ENCODE results near the gene TRMT2A. TPM values are rescaled to one million over a fixed set of nuclear protein-coding genes. Genes with fewer than 3 reads are reported as not detected.
"Not testable (repeated sequence)": the region's sequence is repeated elsewhere in the genome, so short reads cannot be mapped to it uniquely, and the experiment has no call there.

Gene TRMT2A
- total RNA-seq, 1 donor from 2014 or later = 36.7 TPM

- DNase-seq (ENCODE audit: low spot score) = no peak
- no peak for ATAC-seq
These were observed 27.6 kb downstream of the TRMT2A start for GRCh38 chr22:20089226-20089976.

DNA sequence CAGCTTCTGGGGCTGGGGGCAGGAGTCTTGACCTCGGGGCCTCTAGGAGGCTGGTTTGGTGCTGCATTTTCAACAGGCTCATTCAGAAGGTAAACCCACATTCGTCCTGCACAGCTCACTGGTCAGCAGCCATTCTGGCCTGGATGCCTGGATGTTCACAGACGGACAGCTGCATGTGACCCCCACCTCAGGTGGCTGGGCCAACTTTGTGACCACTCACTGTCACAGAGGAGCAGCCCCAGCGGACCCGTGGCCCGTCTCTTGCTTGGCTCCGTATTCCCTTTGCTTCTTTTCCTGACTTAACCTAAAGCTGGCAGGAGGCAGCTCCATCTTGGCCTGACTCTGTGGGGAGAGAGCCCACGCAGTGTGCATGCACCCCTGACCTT lies 28.8 kb downstream of the TRMT2A start:
- no peak for DNase-seq (ENCODE audit: low spot score)
- no peak for ATAC-seq

- ATAC-seq = no peak
- no peak for DNase-seq (ENCODE audit: low spot score)
These were observed 29.4 kb downstream of the TRMT2A start for GRCh38 chr22:20087319-20088262.

DNA sequence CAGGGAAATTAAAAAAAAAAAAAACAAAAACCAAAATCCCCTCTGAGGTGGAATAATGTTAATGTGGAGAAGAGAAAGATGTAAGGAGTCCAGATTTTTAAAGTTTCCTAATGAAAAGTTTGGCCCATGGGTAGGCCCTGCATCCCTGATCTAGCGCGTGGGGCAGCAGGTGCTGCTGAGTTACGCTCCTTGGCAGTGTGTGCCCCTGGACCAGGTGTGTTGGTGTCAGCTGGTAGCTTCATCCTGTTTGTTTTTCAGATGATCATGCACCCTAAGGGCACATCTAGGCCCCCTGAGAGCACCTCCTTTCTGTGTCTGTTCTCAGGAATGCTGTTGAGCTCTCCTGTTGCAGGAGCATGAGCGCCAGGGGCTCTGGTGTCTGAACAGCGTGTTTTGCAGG lies 30.3 kb downstream of the TRMT2A start:
- no peak for DNase-seq (ENCODE audit: low spot score)

DNA sequence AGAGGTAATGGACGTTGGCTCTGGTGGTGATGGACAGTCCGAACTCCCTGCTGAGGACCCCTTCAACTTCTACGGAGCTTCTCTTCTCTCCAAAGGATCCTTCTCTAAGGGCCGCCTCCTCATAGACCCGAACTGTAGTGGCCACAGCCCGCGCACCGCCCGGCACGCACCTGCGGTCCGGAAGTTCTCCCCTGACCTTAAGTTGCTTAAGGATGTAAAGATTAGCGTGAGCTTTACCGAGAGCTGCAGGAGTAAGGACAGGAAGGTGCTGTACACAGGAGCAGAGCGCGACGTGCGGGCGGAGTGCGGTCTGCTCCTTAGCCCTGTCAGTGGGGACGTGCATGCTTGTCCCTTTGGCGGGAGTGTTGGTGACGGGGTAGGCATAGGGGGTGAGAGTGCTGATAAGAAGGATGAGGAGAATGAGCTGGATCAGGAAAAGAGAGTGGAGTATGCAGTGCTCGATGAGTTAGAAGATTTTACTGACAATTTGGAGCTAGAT lies 30.9 kb downstream of the TRMT2A start:
- ATAC-seq (no peak), DNase-seq (ENCODE audit: low spot score) (no peak)

More for the DNA sequence above, 30.3 kb downstream of the TRMT2A start:
- ATAC-seq = no peak

GRCh38 chr22:20085651-20086050 lies 31.4 kb downstream of the TRMT2A start:
- DNase-seq (ENCODE audit: low spot score) = no peak

GRCh38 chr22:20084547-20085413 lies 32.2 kb downstream of the TRMT2A start:
- peak; percentile 56 for ATAC-seq
- peak; percentile 93 for DNase-seq (ENCODE audit: low spot score)

More at GRCh38 chr22:20085651-20086050, 31.4 kb downstream of the TRMT2A start:
- no peak for ATAC-seq

DNA sequence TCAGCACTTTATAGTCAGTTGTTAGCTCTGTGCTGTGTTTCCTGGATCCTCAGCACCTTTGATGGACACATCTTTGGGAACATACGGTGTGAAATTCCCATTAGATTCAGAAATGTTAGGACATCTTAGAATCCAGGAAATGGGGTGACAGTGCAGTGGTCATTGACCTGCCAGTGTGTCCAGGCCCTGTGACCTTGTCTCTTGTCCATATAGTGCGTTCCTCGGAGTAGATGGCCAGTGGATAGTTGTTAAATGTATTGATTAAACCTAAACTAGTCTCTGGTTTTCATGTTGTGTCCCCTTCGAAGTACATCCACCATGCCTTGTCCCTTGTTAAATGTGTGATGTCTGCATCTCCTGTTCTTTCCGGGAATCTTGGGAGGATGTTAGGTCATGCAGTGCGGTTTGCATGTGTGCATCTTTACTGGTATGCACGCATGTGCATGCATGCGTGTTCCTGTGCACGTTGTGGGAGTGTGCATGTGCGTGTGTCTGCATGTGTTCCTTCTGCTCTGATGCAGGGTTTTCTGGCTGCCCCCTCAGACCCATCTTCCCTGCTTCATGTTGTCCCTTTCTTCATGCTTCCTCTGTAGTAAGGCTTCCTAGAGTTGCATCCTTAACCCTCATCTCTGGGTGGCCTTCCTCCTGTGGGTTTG lies 33.0 kb downstream of the TRMT2A start:
- ATAC-seq (no peak), DNase-seq (ENCODE audit: low spot score) (no peak)

GRCh38 chr22:20083157-20083890 lies 33.7 kb downstream of the TRMT2A start:
- no peak for DNase-seq (ENCODE audit: low spot score)
- ATAC-seq = no peak

DNA sequence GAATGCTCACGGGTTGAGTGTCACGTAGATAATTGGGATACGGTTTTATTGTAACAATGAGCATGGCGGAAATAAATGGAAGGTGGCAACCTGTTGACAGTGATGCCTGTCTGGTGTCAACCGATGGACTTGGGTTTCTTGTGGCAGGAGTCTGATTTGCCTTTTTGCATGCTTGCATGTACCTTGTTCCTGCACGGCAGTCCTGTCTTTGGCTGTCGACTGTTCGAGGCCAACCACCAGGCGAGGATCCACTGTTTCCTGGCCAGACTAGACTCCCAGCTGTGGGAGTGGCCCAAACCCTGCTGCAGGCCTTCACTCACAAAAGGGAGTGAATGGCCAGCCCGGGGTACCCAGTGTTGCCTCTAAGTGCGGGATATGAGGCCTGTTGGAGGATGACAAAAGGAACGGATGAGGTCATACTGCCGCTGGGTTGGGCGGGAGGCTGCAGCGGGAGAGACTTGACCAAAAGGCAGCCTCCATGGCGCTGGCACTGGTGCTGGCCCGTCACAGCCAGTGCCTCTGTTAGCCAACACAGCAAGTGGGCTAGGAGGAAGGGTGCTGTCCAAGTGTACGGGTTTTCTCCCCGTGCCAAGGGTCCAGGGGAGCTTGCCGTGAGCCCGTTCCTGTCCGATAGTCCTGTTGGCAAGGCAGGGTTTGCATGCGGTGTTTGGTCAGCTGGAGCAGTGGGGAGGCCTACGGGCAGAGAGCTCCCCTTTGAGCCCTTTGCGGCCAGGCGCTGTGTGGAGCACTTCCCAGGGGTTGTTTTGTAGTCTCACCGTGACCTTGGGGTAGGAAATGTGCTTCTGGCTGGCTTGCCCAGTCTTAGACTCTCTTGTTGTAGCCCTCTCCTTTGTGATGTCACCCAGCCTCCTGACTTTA lies 36.0 kb downstream of the TRMT2A start:
- no peak for DNase-seq (ENCODE audit: low spot score)

DNA sequence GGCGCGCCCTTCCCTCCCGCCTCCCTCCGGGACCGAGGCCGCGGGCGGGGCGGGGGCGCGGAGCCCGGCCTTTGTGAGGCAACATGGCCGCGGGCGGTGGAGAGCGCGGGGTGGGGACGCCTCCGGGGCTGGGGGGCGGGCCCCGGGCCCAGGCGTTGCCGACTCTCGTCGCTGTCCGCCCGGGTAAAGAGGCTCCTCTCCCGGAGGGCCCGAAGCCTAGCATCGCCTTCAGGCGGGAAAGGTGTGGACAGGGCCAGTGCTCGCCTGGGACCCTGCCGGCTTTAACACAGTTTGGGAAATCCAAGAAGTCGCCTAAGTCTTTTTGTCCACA lies 36.6 kb downstream of the TRMT2A start:
- DNase-seq (ENCODE audit: low spot score) = peak; percentile 72
- ATAC-seq = peak; percentile 54

More for the DNA sequence above, 36.0 kb downstream of the TRMT2A start:
- peak; percentile 4 for ATAC-seq

GRCh38 chr22:20079745-20080444 lies 37.1 kb downstream of the TRMT2A start, which contains the start of gene DGCR8:
DGCR8 (plus strand) TSS chr22:20080241; CDS start chr22:20085964, 5,723 bp downstream.
- DNase-seq (ENCODE audit: low spot score) = peak; percentile 97
- ATAC-seq = peak; percentile 86

DNA sequence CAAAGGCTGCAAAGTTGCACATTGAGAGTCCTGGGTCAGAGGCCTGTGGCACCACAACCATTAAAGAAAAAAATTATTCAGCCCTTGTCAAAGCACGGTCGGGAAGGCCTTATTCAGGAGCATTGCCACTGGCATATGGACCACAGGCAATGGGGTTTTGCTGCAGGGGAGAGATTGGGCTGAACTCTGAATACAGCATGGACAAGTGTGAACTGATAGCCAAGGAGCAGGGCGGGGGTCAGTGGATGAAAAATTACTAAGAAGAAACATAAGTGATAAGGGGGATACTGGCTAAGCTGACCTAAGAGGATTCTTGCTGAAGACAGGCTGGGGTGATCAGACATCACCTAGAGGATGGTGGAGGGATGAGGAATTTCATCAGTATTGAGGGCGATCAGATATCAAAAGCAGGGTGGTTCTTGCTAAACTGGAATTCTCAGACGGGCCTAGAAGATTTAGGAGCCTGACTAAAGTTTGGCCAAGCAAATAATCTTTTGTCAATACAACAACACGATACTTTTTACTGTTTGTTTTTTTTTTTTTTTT lies 40.3 kb downstream of the TRMT2A start:
- ATAC-seq (no peak), DNase-seq (ENCODE audit: low spot score) (no peak)

- DNase-seq (ENCODE audit: low spot score) (no peak), ATAC-seq (no peak)
These were observed 45.5 kb downstream of the TRMT2A start for GRCh38 chr22:20071524-20071972.

GRCh38 chr22:20069331-20070042 lies 47.5 kb downstream of the TRMT2A start:
- no peak for DNase-seq (ENCODE audit: low spot score)
- peak; percentile 11 for ATAC-seq

DNA sequence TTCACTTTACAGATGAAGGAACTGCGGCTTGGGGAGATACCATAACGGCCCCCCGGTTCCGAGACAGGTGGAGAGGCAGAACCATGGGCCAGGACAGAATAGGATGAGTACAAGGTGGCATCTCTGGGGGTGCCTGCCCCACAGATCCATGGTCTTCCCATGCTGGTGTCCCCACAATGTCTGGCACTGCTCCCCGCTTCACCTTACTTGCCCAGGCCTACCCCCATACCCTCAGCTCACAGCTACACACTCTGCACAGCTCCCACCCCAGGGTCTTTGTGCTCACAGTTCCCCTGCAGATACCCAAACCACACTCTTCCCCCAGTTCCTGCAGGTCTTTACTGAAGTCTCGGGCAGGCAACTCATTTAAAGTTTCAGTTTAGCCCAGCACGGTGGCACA lies 48.4 kb downstream of the TRMT2A start:
- no peak for ATAC-seq

DNA sequence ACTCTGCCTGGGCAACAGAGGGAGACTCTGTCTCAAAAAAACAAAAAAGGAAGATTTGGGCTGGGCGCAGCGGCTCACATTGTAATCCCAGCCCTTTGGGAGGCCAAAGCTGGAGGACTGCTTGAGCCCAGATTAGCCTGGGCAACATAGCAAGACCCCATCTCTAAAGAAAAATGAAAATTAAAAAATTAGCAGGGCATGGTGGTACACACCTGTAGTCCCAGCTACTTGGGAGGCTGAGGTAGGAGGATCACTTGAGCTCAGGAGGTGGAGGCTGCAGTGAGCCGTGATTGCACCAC lies 49.7 kb downstream of the TRMT2A start:
- ATAC-seq; DNase-seq (ENCODE audit: low spot score): not testable (repeated sequence)

More for the DNA sequence above, 48.4 kb downstream of the TRMT2A start:
- DNase-seq (ENCODE audit: low spot score) = no peak

All from left lobe of liver (tissue), 2 donors.